B cell (primary cell): ENCODE data around the gene CDC42BPA. TPM values are rescaled to one million over a fixed set of nuclear protein-coding genes. Genes with fewer than 3 reads are reported as not detected.

Experiments used
- ATAC-seq: fragments of 200-7000 bp; cut with Tn5 transposase; one replicate; pipeline ENCODE4 v1.10.0; 2021; ENCODE audit warnings: low read depth, mild to moderate bottlenecking, moderate number of reproducible peaks, moderate library complexity
- CTCF ChIA-PET: fragments of 350-600 bp; sonication (Branson Sonifier 250); formaldehyde crosslinking; loops from one replicate; lab custom pipeline; 2021; ENCODE audit warnings: antibody characterized with exemption, inconsistent platforms; lab: Charles Lee
- POLR2A ChIA-PET: fragments of 350-600 bp; sonication (Branson Sonifier 250); formaldehyde crosslinking; loops from one replicate; lab custom pipeline; 2021; ENCODE audit warnings: antibody characterized with exemption; lab: Charles Lee
- DNase-seq: peaks from one replicate; pipeline ENCODE4 v3.0.0; 2013
- H2AFZ ChIP-seq: 2 replicates; pipeline ENCODE4 v1.6.1; 2012; ENCODE audit warnings: mild to moderate bottlenecking, low read depth, low read length; ENCODE audit not compliant: insufficient read depth, poor library complexity, severe bottlenecking
- H3K27ac ChIP-seq, 2 donors: 1 replicate in 1 of 2; 2 replicates in 1 of 2; pipeline ENCODE4 v1.5.1; 2012 to 2013; ENCODE audit warnings: low read length in 2 of 2, mild to moderate bottlenecking in 2 of 2, moderate library complexity in 1 of 2
- H3K27me3 ChIP-seq, 4 experiments: fragments of 200-600 bp in 1 of 4; sonication (generic) in 1 of 4; replicated peaks in 1 of 4; 1 replicate in 2 of 4; 2 replicates in 2 of 4; pipeline versions ENCODE4 v1.6.1 to v1.7.0; 2013 to 2016; ENCODE audit warnings: low read length in 3 of 4, mild to moderate bottlenecking in 2 of 4, mixed read lengths in 1 of 4, moderate library complexity in 1 of 4; ENCODE audit not compliant: insufficient read depth in 4 of 4, control insufficient read depth in 3 of 4; ENCODE audit errors: control extremely low read depth in 1 of 4
- H3K36me3 ChIP-seq, 2 experiments: replicated peaks in 1 of 2; 1 replicate in 1 of 2; 2 replicates in 1 of 2; pipeline versions ENCODE4 v1.6.1 to v1.7.1; 2013; ENCODE audit warnings: low read length in 1 of 2; ENCODE audit not compliant: insufficient read depth in 2 of 2, control insufficient read depth in 1 of 2; ENCODE audit errors: control extremely low read depth in 1 of 2, extremely low read depth in 1 of 2
- H3K4me1 ChIP-seq, 2 donors: fragments of 200-600 bp in 1 of 2; sonication (generic) in 1 of 2; 1 replicate in 1 of 2; 2 replicates in 1 of 2; pipeline versions ENCODE4 v1.5.1 to v1.6.1; 2013 to 2017; ENCODE audit warnings: low read length in 2 of 2; ENCODE audit not compliant: control insufficient read depth in 2 of 2, insufficient read depth in 2 of 2
- H3K4me2 ChIP-seq: replicated peaks from 2 replicates; pipeline ENCODE3; 2012; ENCODE audit warnings: mild to moderate bottlenecking, low read depth, low read length; ENCODE audit not compliant: poor library complexity, severe bottlenecking
- H3K4me3 ChIP-seq, 5 experiments: fragments of 200-600 bp in 1 of 5; sonication (generic) in 1 of 5; 1 replicate in 3 of 5; 2 replicates in 2 of 5; pipeline versions ENCODE4 v1.5.1 to v1.7.0; 2011 to 2016; ENCODE audit warnings: low read length in 4 of 5, mild to moderate bottlenecking in 4 of 5, low read depth in 2 of 5, control low read depth in 1 of 5, moderate library complexity in 1 of 5; ENCODE audit not compliant: insufficient read depth in 1 of 5; ENCODE audit errors: control extremely low read depth in 1 of 5, extremely low read depth in 1 of 5
- H3K79me2 ChIP-seq: fragments of 200-600 bp; sonication (generic); one replicate; pipeline ENCODE4 v1.6.0; 2016; ENCODE audit warnings: low read length; ENCODE audit not compliant: control insufficient read depth, insufficient read depth
- H3K9ac ChIP-seq: fragments of 200-600 bp; sonication (generic); 2 replicates; pipeline ENCODE4 v1.6.1; 2017; ENCODE audit warnings: mild to moderate bottlenecking, low read length, moderate library complexity
- H3K9me3 ChIP-seq, 3 donors: one replicate each; pipeline versions ENCODE4 v1.6.1 to v1.7.1; 2013; ENCODE audit warnings: low read length in 2 of 3; ENCODE audit not compliant: control insufficient read depth in 2 of 3, insufficient read depth in 1 of 3; ENCODE audit errors: control extremely low read depth in 1 of 3
- H4K20me1 ChIP-seq: 2 replicates; pipeline ENCODE4 v1.6.0; 2012; ENCODE audit warnings: mild to moderate bottlenecking, low read length; ENCODE audit not compliant: insufficient read depth, control insufficient read depth, poor library complexity, severe bottlenecking
- H3K27ac Mint-ChIP-seq: one replicate; pipeline ENCODE4 v1.8.0; 2021; ENCODE audit warnings: mixed read lengths
- H3K27me3 Mint-ChIP-seq: one replicate; pipeline ENCODE4 v1.8.0; 2021; ENCODE audit warnings: mixed read lengths
- H3K4me1 Mint-ChIP-seq: one replicate; pipeline ENCODE4 v1.8.0; 2021; ENCODE audit warnings: mixed read lengths
- H3K4me3 Mint-ChIP-seq: one replicate; pipeline ENCODE4 v1.8.0; 2021; ENCODE audit warnings: mixed read lengths
- H3K9me3 Mint-ChIP-seq: one replicate; pipeline ENCODE4 v1.8.0; 2022; ENCODE audit warnings: mixed read lengths; ENCODE audit not compliant: insufficient read depth
- CTCF ChIP-seq: fragments of 200-600 bp; IDR thresholded peaks from one replicate; pipeline ENCODE4 v1.8.0; 2022; ENCODE audit warnings: antibody characterized with exemption, mild to moderate bottlenecking
- EZH2 ChIP-seq: IDR thresholded peaks from 2 replicates; pipeline ENCODE4 v1.6.1; 2012; ENCODE audit warnings: borderline replicate concordance, low read depth, mild to moderate bottlenecking, moderate library complexity, low read length; ENCODE audit not compliant: insufficient read depth, poor library complexity, severe bottlenecking
- WGBS: methylation state at CpG from one replicate; pipeline ENCODE4 v1.1.5; 2013; ENCODE audit warnings: missing lambda C conversion rate; ENCODE audit not compliant: insufficient coverage; 5-methylcytosine and 5-hydroxymethylcytosine counted together
- intact Hi-C: fragments of 100-400 bp; cut with micrococcal nuclease; formaldehyde crosslinking; loops from one replicate; pipeline ENCODE4 v1.10.0; 2022
- polyA plus RNA-seq: library from polyadenylated mRNA; depleted of rRNA; stranded (reverse); fragments of >200 nt; gene quantifications from 2 replicates; pipeline ENCODE4 v1.2.3, GENCODE V29; 2012
- total RNA-seq, 2 donors: library from RNA; stranded (reverse); fragments of 120-200 nt in 1 of 2; gene quantifications; 1 replicate in 1 of 2; 2 replicates in 1 of 2; pipeline versions ENCODE4 v1.2.3 to v1.2.4, GENCODE V29; 2013 to 2022

The CDC42BPA gene
- total and polyA plus RNA-seq, 2 donors (not counting 1 experiment from before 2014, with no cell fraction given): 0.04 to 0.69 TPM

GRCh38 chr1:227305894-227306626 lies 12.2 kb downstream of the CDC42BPA start:
- POLR2A ChIA-PET: no interaction called here
- no CpG with 5 or more reads among the region's 6 CpGs for WGBS
- Histone ChIP-seq H3K9ac (no peak overlapping the region), H3K27ac (no peak overlapping the region), H2AFZ (no peak overlapping the region), H3K9me3 (no peaks in the 10 kb centered on the region), H3K36me3 (no peaks in the 10 kb centered on the region), H3K4me1 (no peaks in the 10 kb centered on the region), H3K79me2 (no peaks in the 10 kb centered on the region), H4K20me1 (no peaks in the 10 kb centered on the region), H3K4me3 (no peak overlapping the region), H3K27me3 (no peaks in the 10 kb centered on the region), H3K4me2 (no peak overlapping the region)
- CTCF ChIA-PET: no interaction called here
- Mint-ChIP-seq H3K27ac (no peak overlapping the region), H3K4me1 (no peaks in the 10 kb centered on the region), H3K4me3 (no peak overlapping the region), H3K9me3 (no peaks in the 10 kb centered on the region), H3K27me3 (peaks cover 12% of the 10 kb centered on the region)
- no peak for TF ChIP-seq CTCF
- no peak for TF ChIP-seq EZH2
- DNase-seq: no peak
- no peak for ATAC-seq
- intact Hi-C loops: no loop called here

GRCh38 chr1:227304665-227305064 lies 13.6 kb downstream of the CDC42BPA start:
- Histone ChIP-seq H3K9me3 (no peaks in the 10 kb centered on the region), H3K36me3 (no peaks in the 10 kb centered on the region), H3K79me2 (no peaks in the 10 kb centered on the region), H3K4me2 (no peak overlapping the region), H3K27me3 (no peaks in the 10 kb centered on the region), H2AFZ (no peak overlapping the region), H4K20me1 (no peaks in the 10 kb centered on the region), H3K4me1 (no peaks in the 10 kb centered on the region), H3K4me3 (no peak overlapping the region), H3K9ac (no peak overlapping the region), H3K27ac (no peak overlapping the region)
- Mint-ChIP-seq H3K4me1 (no peaks in the 10 kb centered on the region), H3K27ac (no peak overlapping the region), H3K4me3 (no peak overlapping the region), H3K9me3 (no peaks in the 10 kb centered on the region), H3K27me3 (peaks cover 11% of the 10 kb centered on the region)
- DNase-seq (no peak), ATAC-seq (no peak)
- ChIA-PET CTCF (no interaction called here), POLR2A (no interaction called here)
- intact Hi-C loops: no loop called here
- TF ChIP-seq CTCF (no peak), EZH2 (no peak)
